ENCODE measurements around the gene DPEP1. TPM values are rescaled to one million over a fixed set of nuclear protein-coding genes. Genes with fewer than 3 reads are reported as not detected.
"Not testable (repeated sequence)": the region's sequence is repeated elsewhere in the genome, so short reads cannot be mapped to it uniquely, and the experiment has no call there.

Gene DPEP1
- polyA plus RNA-seq (ENCODE audit: insufficient read length in 10 of 10): 1 to 10 TPM in 4 of 10 donors, under 1 TPM in 6; 0.18 to 2.1 (median 0.94) TPM
- long read RNA-seq, donor 1, partial matches to known transcripts: 0 of 1 reads
- long read RNA-seq, donor 1, other reads (novel, unspliced or antisense): 0 of 1 reads
- long read RNA-seq, donor 2: 0 reads
- long read RNA-seq, donor 3: 0 reads
- long read RNA-seq, donor 4: 0 reads
- long read RNA-seq, donor 5: 0 reads
- long read RNA-seq, donor 6: 0 reads
- long read RNA-seq, donor 7: 0 reads
- long read RNA-seq, donor 8: 0 reads
- long read RNA-seq, donor 9: 0 reads

DNA sequence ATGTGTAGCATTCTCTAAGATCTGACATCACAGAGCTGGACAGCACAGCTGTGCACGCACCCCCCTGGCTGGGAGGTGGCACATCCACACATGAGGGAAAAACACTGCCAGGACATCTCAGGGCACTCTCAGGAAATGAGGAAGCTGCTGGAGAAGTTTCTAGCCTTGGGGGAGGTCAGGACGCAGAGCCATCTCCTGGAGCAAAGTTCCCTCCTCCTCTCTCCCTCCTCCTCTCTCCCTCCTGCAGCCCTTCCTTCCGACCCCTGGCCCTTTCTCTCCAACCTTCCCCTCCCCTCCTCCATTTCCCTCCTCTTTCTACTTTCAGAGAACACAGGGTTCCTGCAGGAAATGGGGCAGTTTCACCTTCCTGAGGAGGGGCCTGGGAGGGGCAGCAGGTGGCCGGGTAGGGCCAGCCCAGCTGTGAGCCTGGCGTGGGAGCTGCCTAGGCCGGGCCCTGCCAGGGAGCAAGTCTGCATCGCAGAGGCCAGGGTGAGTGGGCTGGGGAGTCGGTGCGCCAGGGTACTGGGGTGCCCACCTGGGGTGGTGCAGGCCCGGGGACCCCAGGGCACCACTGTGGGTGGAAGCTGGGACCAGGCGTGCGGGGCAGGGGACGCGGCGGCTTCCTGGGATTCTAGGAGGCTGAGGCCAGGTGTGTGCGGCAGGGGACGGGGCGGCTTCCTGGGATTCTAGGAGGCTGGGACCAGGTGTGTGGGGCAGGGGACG lies at the start of gene DPEP1:
DPEP1 (plus strand) TSS at position 412 of the 723 bp plus-strand sequence. CDS start 16,769 bp downstream, outside the sequence.
- DNase-seq: no peak

DNA sequence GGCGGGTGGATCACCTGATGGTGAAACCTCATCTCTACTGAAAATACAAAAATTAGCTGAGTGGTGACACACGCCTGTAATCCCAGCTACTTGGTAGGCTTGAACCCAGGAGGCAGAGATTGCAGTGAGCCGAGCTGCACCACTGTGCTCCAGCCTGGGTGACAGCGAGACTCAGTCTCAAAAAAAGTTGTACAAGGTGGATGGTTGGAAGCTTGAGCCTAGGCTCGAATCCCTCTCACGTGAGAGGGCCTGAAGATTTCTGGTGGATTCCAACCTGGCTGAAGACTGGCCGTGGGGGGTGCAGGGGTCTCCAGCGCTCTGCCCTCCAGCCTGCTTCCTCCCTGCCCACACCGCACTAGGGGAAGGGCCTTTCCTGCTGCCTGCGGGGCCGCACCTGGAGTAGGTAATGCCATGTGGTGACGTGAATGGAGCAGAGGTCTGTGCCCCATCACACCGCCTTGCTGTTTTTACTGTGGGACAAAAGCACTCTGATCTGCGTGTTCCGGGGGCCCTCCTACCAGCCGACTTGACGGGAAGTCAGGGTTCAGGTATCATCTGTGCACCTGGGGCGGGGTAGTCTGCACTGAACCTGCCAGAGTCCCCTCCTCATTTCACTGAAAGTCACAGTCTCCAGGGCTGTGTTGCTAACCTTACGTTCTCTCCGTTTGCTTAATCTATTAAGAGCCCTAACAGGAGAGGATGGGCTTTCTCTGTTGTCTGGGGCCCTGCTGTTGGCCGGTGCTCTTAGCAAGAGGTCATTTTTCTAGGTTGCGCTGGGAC lies 48.8 kb upstream of the DPEP1 start:
- DNase-seq: no peak

DNA sequence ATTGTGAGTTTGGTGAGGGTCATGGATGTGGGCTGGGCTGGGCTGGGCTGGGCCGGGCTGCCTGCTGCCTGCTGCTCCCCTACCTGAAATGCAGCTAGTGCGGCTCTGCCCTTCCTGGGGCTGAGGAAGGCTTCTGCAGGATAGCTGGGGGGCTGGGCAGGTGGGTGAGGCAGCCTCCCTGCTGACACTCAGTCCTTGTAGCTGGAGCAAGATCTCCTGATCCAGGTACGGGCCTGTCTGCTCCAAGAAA lies 48.3 kb upstream of the DPEP1 start:
- no peak for DNase-seq

DNA sequence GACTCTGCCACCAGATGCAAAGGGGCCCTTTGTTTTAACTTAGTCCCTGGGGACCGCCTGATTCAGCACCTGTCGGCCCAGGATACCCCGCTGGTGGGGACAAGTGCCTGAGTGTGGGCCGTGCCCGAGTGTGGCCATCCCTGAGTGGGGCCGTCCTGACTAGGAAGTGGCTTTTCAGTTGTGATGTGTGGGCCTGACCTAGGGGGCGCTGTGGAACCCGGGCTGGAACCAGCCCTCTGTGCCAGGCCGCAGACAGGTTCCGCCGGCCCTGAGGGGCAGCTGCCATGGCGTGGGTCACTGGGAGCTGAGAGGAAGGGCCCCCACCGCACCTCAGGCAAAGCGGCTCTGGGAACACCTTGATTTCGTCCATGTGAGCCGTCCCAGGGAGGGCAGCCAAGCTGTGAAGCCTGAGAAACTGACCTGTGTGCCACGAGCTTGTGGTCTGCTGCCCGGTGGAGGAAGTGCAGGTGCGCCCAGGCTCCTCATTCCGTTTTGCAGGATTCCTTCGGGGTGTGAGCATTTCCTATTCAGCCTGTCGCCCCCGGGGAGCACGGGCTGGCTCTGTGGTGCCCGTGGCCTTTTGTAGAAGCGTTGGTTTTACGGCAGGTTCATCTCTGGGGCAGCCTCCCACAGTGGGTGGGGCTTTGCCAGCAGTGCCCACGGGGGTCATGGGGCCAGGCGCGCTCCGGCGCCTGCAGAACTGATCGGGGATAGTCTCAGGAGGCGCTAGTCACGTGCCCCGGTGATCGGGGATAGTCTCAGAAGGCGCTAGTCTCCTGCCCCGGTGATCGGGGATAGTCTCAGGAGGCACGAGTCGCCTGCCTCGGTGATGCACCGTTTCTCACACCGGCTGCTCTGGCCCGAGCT lies 47.7 kb upstream of the DPEP1 start:
- peak in 2 of 3 donors; percentile 29 to 62 for DNase-seq

DNA sequence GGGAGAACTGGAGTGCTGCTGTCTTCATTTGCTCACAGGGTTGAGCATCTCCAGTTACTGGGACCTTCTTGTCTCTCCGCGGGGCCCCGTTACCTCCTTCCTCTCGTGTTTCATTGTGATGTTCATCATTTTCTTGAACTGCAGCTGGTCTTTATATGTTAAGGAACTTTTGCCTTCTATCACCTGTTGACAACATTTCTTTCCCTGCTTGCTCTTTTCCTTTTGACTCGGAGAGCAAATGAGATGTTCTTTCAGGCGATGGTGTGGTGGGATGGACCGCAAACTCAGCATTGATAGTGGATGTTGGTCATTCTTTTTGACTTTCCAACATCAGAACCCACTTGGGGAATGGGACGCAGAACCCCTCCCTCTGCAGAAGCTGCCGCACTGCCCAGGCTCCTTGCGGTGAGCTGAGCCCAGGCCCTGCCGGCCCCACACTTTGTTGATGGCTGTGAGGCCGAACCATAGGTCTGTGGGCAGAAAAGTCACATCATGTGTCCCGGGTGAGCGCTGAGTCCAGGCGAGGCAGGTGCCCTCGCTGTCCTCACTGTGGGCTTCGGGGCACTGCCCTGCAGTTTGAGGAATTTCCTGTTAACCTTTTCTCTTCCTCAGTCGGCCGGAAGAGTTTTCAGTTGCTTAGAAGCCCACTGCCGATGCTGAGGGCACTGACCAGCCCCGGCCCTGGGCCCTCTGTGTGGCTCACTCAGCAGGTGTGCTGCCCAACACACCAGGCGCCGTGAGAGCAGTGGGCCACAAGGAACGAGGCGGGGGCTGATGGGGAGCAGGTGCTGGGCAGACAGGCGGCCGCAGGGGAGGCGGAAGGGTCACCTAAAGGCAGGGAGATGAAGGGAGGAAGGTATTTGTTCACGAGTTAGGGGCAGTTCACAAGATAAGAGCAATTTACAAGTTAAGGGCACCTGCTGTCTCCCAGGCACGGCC lies 45.5 kb upstream of the DPEP1 start:
- no peak for DNase-seq

DNA sequence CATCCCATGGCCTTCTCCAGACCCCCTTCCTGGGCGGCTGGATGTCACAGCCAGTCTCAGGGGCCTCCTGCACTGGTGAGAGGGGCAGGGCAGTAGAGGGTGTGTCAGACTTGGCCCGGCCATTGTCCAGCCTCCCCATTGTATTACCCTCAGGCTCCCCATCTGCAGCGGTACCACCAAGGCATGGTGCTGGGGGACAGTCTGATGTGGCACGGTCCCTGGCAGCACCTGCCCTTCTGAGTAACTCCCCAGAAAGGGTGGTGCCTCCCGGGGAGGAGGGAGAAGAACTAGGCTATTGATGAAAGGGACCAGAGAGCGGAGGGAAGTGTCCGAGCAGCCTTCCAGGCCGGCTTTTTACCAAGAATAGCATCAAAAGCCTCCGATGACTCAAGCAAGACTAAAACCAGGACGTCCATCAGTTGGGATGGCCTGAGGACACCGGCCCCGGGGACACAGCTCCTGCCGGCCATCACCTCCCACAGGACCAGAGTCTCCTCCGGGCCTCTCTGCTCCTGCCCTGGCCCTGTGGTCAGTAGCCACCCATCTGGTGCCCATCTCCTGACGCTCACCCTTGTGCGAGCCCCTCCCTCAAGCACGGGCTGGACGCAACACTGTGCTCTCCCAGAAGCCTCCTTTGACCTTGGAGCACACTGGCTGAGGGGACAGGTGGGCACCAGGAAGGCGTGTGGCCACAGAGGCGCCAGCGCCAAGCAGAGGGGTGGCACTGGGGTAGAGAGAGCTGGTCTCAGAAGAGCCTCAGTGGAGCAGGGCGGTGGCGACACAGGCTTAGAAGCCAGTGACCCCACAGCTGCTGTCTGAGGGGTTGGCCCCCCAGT lies 43.7 kb upstream of the DPEP1 start:
- DNase-seq: no peak

DNA sequence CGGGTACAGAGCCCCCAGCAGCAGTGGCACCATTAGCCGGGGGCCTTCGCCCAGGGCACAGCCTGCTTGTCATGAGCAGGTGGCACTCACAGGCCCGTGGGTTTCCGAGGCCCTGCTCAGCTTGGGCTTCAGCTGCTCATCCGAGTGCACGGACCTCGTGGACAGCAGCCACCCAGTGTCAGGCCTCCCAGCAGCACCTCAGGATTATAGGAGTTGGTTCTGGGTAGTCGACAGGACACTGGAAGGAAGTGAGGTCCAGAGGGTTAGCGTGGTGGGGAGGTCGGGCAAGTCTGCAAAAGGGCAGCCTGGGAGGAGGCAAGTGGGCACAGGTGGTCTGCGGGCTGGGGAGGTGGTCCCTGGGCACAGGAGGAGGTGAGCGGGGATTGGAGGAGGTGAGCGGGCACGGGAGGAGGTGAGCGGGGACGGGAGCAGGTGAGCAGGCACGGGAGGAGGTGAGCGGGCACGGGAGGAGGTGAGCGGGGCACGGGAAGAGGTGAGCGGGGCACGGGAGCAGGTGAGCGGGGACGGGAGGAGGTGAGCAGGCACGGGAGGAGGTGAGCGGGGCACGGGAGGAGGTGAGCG lies 43.0 kb upstream of the DPEP1 start:
- no peak for DNase-seq

DNA sequence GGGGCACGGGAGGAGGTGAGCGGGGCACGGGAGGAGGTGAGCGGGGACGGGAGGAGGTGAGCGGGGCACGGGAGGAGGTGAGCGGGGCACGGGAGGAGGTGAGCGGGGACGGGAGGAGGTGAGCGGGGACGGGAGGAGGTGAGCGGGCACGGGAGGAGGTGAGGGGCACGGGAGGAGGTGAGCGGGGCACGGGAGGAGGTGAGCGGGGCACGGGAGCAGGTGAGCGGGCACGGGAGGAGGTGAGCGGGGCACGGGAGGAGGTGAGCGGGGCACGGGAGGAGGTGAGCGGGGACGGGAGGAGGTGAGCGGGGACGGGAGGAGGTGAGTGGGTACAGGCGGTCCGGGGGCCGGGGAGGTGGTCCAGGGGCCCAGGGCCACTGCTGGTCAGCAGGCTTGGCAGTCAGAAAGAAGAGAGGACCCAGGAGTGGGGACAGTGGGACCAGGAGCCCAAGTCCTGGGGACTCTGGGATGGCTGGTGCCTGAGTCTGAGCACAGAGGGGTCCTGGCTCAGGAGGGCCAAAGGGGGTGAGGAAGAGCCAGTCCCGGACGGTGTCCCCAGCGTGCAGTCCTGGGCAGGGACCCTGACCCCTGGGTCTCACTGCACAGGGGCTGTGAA lies 42.4 kb upstream of the DPEP1 start:
- not testable (repeated sequence) for DNase-seq

DNA sequence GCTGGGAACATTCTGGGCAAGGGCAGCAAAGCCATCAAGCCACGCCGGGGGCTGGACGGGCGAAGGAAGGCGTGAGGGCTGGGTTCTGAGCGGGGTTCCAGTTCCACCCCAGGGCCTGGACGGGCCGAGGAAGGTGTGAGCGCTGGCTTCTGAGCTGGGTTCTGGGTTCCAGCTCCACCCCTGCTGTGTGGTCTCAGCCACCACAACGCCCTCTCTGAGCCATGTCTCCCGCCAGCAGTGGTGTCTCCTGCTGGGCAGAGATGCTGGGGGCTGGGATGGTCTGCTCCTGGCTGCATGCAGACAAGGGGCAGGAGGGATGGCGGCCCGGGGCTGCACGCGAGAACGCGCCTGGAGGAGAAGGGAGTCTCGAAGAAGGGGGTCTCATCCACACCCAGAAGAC lies 41.8 kb upstream of the DPEP1 start:
- no peak for DNase-seq

DNA sequence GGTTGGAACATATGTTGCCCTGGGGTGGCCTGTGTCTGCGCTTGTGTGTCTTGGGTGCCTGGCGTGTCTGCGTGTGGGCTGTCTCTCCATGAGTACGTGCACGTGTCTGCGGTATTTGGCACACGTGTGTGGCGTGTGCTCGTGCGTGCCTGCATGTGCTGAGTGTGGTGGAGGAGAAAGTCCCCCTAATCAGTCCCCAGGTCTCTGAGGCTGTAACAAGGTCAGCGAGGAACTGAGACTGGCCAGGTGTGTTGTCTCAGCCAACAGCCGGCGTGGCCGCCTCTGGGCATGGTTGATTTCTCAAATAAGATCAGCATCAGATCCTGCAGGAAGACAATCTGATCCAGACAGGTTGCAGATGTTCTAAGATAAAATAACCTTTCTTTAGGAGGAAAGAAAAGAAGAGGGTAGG lies 41.4 kb upstream of the DPEP1 start:
- no peak for DNase-seq

DNA sequence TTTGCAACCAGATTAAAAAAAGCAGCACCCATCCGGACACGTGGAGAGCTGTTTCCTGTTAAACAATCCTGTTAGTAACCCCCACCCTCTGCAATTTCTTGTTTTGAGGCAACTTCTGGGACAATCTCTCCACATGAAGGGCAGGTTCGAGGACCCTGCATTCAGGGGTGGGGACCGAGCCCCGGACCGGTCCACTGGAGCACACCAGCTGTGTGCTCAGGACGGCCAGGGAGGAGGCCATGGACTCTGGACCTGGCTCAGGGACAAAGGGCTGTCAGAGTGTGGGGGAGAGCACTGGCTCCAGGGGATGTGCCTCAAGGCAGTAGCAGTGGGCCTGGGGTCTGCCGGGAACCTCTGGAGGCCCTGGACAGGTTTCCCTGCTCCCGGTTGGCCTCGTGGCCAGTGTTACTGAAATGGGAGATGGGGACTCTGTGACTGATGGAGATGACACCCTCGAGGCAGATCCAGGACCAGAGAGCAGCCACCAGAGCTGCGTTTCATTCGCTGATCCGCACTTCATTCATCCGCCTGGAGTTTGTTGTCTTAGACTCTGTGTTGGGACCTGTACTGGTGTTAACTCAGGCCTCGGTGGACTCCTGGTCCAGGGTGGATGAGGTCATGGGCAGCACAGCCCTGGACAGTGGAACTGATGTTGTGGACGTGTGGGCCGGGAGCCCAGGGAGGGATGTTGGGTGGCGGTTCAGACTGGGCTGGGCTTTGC lies 40.8 kb upstream of the DPEP1 start:
- no peak for DNase-seq

DNA sequence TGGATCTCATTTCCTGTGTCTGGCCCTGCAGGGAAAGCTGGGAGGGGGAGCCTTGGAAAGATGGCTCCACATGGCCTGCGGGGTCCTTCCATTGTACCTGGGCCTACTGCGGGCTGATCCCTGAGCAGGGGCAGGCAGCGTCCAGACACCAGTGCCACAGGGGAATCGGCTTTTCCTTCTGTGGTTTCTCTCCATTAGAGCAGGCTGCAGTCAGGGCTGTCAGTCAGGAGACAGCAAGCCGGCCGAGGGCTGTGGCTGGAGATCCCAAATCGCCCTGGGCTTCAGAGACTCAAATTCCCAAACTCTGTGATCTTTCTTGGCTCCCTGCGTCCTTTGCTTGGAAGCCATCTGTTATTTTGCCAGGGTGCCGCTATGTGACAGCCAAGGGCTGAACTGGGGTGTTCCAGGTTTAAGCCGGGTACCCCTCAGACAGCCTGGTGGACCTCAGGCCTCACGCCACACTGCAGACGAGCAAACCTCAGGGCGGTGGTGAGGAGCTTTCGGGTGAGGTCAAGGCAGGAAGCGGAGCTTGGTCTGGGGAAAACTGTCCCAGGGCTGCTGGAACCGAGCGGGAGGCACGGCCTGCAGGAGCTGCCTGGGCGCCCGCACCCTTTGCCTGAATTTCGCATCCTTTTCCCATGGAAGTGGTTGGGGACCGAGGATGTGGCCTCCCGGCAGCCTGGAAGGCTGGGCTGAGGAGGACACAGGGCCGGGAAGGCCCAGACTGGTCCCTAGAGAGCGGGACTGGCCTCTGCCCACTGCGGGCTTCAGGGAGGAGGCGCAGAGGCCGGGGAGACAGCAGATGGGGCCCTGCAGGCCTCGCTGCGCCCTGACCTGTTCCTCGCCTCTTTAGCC lies 39.4 kb upstream of the DPEP1 start:
- no peak for DNase-seq

DNA sequence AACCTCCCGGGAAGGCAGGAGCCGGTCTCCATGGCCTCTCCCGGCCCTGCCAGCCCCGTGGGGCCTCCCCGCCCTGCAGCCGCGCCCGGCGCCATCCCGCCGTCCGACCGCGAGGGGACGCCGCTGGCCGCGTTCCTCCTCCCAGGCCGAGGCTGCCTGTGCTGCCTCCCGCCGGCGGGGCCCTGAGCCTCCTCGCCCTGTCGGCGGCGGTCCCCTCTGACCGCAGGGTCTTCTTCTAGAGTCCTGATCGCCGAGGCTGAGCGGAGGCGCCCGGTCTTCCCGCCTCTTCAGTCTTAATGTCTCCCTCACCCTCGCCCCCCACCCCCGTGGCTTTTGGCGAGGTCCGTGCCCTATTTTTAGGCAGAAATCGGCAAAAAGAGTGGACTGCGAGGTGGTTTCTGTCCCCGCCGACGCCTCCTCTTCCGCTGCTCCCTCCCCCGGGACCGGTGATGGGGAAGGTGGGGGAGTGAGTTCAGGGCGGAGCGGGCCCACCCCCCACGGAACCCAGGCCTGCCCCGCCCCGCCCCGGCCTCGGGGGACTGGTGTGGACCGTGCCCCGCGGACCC lies 38.7 kb upstream of the DPEP1 start:
- peak in 2 of 3 donors; percentile 23 to 58 for DNase-seq

DNA sequence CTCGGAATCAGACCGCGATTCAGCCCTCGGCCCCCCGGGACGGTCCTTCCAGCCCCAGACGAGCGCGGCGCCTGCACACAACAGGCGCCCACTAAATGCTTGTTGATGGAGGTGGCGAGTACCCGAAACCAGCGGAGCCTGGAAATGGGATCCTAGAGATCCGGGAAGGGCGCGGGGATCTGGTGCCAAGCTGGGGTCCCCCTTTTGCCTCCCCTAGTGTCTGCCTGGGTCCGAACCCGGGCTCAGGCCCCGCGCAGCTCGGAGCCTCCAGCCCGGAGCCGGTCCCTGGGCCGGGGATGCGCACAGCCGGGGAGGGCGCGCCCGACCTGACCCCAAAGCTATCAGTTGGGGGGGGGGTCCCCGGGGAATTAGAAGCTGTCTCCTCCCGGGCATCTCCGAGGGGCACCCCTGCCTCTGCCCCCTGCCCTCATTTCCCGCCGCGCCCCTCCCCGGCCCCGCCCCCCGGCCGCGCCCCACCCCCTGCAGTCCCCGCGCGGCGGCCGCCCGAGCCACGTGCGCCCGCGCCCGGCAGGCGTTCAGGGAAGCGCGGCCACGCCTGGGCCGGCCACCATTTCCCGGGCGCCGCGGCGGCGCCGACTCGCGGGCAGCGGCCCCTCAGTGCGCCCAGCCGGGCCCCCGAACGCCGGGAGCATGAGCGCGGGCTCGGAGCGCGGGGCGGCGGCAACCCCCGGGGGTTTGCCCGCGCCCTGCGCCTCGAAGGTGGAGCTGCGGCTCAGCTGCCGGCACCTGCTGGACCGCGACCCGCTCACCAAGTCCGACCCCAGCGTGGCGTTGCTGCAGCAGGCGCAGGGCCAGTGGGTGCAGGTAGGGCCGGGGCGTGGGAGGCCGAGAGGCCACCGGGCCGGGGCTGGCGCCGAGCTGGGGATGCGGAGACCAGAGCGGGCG lies 37.9 kb upstream of the DPEP1 start, which contains the start of gene CPNE7:
CPNE7 (plus strand) TSS at position 512 of the 906 bp plus-strand sequence; CDS start at position 652, 140 bp downstream.
- DNase-seq: no peak
